AG08395 (cell line): ENCODE measurements around the gene NPM1.
"Not testable (repeated sequence)": the region's sequence is repeated elsewhere in the genome, so short reads cannot be mapped to it uniquely, and the experiment has no call there.

Experiments
- DNase-seq: peaks from one replicate; pipeline ENCODE4 v3.0.0; 2012; ENCODE audit warnings: mixed read lengths, low spot score

The NPM1 gene

DNA sequence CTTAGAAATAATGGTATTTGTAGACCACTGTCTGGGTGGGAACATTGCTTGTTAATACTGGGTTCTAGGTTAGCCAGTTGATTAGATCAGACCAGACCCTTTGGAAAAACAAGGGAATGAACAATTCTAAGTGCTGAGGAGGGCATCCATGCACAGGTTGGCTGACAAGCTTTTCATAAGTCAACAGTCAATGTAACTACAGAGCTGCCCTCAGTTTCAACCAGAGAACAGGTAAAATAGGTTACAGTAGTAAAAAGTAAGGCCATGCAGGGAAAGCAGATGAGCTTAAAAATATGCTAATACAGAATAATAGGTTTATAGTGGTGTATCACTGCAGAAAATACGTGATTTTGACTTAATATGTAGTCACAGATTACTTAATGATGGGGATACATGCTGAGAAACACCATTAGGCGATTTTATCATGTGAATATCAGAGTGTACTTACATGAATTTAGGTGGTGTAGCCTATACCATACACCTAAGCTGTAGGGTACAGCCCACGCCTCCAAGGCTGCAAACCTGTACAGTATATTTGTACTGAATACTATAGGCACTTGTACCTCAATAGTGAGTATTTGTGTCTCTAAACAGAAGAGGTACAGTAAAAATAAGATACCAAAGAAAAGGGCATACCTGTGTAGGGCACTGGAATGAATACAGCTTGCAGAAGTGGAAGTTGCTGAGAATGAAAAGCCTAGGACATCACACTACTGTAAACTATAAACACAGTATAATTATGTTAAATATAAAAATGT is 25.7 kb downstream of the NPM1 start:
- no peak for DNase-seq

DNA sequence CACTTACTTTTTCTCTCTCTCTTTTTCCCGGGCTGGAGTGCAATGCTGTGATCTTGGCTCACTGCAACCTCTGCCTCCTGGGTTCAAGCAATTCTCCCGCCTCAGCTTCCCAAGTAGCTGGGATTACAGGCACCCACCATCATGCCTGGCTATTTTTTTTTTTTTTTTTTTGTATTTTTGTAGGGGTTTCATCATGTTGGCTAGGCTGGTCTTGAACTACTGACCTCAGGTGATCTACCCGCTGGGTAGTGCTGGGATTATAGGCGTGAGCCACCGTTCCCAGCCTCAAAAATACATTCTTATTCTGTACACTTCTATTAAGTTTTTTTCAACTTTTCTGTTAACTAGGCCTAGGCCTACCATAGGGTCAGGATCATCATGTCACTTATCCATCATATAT is 26.3 kb downstream of the NPM1 start:
- not testable (repeated sequence) for DNase-seq

DNA sequence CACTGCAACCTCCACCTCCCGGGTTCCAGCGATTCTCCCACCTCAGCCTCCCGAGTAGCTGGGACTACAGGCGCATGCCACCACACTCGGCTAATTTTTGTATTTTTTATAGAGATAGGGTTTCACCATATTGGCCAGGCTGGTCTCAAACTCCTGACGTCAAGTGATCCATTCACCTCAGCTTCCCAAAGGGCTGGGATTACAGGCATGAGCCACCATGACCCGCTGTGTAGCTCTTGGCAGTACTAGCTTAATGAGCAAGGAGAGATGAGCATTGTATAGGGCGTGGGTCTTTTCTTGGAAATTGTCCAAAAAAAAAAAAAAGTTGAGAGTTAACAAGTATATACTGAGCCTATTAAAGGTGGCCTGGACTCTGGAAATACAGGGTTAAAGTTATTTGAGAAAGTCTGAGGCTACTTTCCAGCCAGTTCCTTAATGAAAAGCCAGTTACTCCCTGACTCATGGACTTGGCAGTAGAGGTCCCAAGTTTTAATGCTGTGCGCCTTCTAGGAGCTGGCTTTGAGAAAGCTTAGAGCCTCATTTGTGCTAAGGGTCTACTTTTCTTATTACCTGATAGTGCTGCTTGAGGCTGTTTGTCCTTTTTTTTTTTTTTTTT is 27.6 kb downstream of the NPM1 start:
- DNase-seq, result peak; percentile 24

DNA sequence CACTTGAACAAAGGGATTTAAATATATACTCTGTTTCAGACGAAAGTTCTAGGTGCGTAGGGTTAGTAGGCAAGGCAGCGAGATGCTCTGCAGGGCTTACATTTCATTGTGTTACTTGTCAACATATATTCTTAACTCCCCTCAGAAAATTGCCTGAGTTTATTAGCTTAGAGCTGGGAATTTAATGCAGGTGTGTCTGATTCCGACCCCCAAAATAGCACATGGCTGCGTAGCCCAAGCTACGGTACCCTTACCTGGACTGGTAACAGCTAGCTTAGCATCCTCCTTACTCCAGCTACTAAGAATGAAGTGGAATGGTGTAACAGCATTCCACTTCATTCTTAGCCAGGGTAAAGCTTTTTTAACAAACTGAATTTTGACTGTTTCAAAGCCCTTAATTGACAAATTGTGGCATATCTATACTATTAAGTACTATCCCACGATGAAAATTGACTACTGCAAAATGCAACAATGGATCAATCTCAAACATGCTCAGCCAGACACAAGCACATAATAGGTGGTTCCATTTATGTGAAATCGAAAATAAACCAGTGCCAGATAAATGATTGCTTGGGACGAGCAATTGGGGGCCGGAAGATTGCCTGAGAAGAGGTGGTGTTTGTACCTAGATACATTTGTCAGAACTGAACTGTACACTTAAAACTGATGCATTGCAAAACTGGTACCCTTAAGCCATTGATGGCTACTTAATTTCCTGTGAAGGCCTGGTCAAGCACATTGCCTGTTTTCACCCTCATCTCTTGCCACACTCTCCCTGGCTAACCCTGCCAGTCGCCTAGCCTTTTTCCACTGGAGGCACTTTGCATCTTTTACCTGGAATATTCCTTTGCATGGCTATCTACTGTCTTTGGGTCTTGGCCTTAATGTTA is 28.8 kb downstream of the NPM1 start:
- no peak for DNase-seq

DNA sequence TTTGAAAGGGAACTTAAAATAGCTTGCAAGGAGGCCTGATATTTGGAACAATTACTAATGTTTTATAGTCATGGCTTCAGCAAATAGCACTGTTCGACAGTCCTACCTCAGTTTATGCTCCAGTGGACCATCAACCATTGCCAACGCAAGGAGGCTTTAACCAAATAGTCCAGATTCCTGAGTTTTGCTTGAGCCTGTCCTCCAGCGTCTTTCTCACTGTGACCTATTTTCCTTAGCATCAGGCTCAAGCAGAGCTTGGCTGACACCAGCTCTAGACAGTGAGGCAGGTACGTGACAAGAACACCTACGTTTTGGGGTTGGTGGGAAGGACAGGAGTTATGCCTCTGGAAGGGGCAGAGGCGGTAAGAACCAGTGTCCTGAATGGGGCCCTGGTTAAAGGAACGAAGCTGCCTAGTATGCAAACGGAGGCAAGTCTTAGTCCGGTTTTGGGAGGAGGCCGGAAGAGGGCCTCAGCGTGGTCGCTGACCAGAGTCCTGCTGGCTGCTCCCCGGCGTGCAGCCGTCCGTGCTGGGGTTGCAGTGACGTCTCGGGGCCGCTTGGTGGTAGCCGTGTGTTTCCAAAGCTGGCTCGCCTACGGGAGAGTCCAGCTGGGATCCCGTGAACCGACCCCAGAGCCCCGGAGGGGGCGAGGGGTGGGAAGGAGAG is 30.8 kb downstream of the NPM1 start:
- peak; percentile 94 for DNase-seq

DNA sequence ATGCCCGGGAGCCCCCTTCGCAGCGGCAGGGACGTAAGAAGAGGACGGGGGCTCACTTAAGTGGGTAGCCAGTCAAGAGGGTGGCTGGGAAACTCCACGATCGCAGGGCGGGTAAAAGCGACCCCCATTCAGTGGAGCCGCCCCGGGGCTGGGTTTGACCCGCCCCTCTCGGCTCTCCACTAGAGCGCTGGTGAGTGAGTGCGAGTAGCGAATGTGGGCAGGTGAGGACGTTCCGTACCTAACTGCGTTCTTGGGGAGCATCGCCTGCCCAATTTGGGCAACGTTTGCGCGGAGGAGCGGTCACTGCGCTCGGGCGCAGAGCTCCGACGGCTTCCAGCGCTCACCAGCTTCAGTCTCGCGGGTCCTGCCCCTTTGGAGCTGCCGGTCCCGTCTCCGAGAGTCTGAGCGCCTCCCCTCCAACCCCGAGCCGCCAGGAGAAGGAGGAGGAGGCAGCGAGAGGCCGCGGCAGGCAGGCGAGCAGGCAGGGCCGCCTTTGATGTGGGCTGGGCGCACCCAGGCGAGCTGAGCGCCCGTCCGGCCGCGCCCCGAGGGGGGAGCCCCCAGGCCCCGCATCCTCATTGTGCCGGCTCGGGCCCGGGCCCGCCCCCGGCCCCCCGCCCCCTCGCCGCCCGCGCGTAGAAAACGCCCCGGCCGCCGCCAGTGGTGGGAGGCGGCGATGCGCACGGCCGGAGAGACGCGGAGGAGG is 31.5 kb downstream of the NPM1 start, which contains the start of gene FGF18:
Gene FGF18 (plus strand): TSS at position 666 of the 706 bp plus-strand sequence. CDS start 553 bp downstream, outside the sequence.
- peak; percentile 22 for DNase-seq

DNA sequence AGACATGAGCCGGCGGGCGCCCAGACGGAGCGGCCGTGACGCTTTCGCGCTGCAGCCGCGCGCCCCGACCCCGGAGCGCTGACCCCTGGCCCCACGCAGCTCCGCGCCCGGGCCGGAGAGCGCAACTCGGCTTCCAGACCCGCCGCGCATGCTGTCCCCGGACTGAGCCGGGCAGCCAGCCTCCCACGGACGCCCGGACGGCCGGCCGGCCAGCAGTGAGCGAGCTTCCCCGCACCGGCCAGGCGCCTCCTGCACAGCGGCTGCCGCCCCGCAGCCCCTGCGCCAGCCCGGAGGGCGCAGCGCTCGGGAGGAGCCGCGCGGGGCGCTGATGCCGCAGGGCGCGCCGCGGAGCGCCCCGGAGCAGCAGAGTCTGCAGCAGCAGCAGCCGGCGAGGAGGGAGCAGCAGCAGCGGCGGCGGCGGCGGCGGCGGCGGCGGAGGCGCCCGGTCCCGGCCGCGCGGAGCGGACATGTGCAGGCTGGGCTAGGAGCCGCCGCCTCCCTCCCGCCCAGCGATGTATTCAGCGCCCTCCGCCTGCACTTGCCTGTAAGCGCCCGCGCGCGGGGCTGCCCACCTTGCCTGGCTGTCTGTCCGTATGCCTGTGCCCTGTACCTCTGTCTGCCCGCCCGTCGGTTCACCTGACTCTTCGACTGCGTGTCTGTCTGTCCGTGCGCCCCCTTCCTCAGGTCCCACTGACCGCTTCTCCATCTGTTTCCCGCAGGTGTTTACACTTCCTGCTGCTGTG is 32.2 kb downstream of the NPM1 start:
- DNase-seq, result peak; percentile 31

DNA sequence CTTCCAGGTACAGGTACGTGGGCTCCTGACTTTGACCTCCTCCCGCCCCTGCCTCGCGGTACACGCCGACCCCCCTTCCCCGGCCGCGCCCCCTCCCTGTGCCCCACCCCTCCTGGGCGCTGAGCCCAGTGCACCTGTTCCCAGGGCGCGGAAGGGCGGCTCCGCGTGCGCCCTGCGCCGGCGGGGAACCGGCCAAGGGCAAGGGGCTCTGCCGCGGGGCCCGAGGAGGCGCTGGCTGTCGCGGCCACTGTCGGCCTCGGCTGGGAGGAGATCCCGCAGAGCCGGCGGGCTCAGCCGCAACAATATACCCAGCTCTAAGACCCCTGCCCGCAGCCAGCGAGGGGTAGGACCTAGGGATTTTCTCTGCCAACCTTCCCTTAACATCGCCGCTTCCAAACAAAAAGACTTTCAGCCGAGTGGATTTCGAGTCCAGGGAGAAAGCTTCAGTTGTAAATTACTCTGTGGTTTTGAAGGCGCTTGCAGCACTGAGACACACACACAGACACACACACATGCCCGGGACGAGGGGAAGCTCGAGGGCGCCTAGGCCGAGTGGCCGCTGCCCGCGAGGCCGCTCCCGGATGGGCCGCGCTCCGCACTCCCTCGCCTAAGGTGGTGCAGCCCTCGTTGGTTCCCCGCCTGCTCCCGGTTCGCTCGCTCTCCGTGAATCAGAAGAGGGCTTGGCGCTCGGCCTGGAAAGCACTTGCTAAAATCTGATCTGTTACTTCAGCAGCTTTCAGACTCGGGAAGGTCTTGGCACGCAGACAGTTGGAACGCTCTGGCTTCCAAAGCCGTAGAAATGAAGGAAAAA is 33.0 kb downstream of the NPM1 start:
- DNase-seq, result peak; percentile 72

DNA sequence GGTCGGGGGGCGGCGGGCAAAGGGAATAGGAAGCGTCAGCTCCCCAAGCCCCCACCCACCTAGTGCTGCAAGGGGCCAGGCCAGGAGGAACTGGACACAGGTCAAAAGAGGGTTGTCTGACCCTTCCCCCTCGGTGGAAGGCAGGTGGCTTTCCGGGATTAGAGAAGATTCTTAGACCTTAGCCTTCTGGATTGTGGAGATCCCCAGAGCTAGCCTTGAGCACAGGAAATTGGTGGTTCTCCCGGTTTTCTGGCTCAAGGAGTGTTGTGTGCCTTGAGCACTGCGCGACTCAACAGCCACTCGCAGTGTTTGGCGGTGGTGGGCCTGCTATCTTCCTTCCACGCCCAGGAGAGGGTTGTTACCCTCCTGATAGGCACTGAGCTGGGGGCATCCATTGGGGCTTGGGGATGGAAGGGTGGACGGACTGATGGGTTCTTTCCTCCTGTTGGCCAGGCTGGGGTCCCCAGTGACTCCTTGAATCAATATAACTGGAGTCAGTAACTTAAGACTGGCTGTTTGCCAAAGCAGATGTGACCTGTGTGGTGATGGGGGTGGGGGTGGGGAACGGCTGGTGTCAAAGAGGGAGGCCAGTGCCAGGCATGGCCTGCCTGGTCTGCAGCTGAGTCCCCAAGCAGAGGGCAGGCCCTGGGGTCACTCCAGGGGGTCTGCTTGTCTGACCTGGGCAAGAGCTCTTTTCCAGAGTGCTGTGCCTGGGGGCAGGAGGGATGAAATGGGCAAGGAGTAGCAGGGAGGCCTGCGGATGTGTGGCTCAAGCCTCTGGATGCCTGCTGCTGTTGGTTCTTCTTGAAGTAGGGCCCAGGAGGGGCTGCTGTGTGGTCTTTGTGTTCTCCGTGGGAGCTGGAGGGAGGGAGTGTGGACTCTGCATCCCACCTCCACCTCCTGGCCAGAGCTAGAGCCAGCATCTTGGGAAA is 33.9 kb downstream of the NPM1 start:
- no peak for DNase-seq

DNA sequence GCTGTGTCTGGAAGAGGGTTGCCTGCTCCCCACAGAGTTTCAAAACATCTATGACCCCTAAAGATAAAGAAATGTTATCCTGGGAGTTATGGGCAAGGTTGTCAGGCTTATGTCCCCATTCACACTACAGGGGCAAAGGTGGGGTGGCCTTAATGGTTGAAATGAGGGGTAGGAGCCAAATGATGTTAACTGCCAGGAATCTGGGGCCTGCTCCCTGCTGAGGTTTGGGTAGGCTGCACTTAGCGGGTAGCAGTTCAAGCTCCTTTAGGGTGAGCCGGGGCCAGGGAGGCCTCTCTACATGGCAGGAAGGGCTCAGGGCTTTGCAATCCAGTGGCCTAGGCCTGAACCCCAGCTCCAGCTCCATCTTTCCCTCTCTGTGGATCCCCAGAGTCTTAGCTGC is 34.8 kb downstream of the NPM1 start:
- DNase-seq, result no peak

DNA sequence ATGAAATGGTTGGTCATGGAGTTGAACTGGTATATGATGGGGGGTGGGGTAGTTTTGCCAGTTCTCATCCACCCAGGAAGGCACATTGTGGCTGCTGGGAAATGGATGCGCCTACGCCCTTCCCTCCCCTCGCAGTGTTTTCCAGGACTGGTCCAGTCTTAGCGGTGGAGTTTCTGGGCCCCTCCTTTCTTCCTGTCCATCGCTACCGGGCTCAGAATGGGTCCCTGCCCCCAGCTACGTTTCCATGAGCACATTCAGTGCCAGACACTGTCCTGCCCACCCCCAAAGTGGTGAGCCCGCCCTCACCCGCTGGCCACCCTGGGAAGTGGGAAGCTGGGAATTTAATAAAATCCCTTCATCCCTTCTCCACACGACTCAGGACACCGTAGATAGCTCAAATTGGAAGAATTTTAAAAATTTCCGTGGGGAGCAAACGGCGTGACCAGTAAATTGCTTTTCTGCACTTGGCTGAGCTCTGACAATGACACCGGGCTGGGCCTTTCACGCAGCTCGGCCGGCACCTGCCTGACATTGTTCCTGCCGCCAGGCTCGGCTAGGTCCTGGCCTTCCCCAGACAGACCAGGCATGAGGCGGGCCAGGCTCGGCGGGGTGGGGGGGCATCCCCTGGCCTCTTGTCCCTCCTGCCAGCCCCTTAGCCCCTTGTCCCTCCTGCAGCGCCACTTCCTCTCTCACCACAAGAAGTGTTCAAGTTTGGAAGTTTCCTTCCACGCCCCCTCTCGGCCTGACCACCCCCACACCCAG is 35.4 kb downstream of the NPM1 start:
- DNase-seq, result no peak

DNA sequence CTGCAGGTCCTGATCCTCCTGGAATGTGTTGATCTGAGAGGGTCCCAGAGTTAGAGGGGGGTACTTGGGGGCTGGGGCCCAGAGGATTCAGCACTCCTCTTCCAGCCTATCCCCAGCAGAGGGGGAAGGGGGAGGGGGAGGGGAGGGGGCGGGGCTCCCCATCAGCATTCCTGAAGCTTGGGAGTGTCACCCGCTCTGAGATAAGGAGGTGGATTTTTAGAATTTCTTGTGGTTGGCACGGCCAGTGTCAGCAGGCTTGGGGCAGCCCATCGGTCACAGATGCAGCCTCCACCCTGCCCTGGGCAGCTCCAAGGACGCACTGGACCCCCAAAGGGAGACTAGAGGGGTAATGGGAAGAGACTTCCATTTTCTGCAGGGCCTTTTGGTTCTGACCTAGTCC is 37.1 kb downstream of the NPM1 start:
- DNase-seq, result no peak

DNA sequence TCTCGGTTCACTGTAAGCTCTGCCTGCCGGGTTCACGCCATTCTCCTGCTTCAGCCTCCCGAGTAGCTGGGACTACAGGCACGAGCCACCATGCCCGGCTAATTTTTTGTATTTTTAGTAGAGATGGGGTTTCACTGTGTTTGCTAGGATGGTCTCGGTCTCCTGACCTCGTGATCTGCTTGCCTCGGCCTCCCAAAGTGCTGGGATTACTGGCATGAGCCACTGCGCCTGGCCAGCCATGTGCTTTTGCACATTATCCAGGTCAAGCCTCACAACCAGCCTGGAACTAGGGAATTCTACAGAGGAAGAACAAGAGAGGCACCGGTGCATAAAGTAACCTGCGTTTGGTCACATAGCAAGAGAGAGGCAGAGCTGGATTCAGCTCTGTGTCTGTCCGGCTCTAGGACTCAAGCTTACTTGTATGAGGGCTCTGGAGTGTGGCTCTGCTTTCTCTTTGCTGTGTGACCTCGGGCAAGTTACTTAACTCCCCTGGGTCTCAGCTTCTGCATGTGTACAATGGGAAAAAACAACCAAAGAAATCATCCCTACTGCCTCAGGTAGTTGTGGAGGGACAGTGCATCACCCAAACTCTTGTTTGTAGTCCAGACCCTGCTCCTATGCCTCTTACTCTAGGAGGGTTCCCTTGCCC is 38.1 kb downstream of the NPM1 start:
- no peak for DNase-seq

DNA sequence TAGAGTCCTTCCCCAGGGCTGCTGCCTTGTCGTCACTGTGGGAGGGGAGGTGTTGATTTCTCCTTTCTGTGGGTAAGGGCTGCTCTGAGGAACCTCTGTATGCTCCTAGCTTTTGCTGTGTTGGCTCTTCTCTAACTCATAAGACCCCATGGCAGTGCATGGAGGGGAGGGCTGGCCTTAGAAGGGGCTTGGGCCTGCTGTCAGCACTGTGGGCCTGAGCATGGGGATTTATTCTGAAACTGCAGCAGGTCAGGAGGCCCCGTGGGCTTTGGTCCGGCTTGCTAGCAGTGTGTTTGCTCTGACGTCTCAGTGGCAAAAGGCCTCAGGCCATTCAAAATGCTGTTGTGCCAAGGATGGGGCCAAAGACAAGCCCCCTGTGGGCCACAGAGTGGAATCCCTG is 38.6 kb downstream of the NPM1 start:
- DNase-seq, result no peak

DNA sequence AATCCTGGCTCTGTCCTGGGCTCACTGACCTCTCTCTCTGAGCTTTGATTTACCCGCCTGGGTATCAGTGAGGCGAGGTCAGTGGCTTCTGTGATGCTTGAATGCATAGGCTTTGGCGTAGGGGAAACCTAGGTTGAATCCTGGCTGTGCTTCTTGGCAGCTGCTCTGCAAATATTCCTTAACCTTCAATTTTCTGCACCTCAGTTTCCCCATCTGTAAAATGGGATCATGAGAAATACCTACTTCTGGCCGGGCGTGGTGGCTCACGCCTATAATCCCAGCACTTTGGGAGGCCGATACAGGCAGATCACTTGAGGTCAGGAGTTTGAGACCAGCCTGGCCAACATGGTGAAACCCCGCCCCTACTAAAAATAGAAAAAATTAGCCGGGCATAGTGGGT is 39.0 kb downstream of the NPM1 start:
- no peak for DNase-seq

DNA sequence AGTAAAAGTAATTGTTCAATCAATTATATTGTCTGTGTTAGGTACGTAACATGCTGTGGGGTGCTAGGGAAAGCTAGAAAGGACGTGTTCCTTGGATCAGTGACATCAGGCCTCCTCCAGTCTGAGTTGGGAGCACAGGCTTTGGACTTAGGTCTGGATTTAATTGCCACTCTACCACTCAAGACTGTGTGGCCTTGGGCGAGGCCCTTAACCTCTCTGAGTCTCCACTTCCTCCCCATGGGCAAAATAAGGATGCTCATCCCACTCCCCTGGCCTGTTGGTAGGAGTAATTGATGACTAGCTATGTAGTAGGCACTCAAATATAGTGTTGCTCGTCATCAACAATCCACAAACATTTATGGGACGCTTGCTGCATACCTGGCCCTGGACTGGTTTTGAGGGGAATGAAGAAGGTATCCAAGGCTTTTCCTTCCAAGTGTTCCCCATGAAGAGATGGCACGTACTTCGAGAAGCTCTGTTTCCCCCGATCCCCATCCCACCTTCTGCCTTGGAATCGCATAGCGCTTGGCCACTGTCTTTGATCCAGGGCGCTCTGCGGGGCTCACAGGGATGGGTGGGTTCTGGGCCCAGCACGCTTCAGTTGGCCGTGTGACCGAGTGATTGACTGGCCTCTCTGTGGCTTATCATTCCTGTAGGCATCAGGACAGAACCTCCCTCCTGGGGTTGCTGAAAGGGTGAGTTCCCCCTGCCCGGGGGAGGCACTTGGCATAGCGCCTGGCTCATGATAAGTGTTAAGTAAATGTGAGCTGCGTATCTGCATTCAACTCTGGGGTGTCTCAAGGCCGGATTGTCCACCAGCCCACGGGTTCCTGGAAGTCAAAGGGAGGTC is 39.9 kb downstream of the NPM1 start:
- DNase-seq, result no peak
